GM23248 (cell line): Measurements from ENCODE around the gene SCLY.

ENCODE experiments used
- EZH2 ChIP-seq: fragments of 200-600 bp; sonication (generic); IDR thresholded peaks from 2 replicates; pipeline ENCODE4 v1.6.1; 2018; ENCODE audit warnings: antibody characterized with exemption, mild to moderate bottlenecking; ENCODE audit not compliant: insufficient read depth, poor library complexity, severe bottlenecking
- EZH2phosphoT487 ChIP-seq: fragments of 200-600 bp; sonication (generic); IDR thresholded peaks from 2 replicates; pipeline ENCODE4 v1.6.1; 2018; ENCODE audit warnings: antibody characterized with exemption, moderate library complexity, mild to moderate bottlenecking, low read depth; ENCODE audit not compliant: insufficient read depth

- TF ChIP-seq EZH2 (no peak), EZH2phosphoT487 (no peak)
These were observed 56.7 kb downstream of the SCLY start for GRCh38 chr2:238117199-238118154.
